ENCODE results near the gene ZNF490.

The ZNF490 gene

GRCh38 chr19:12597594-12597993 is 13.0 kb downstream of the ZNF490 start:
- no peak overlapping the region for H3K27ac ChIP-seq
- no peak for TF ChIP-seq CTCF (conservative IDR thresholded peaks at IDR 0.05; ENCODE audit: low read depth)
- no peak for DNase-seq (ENCODE audit: low spot score)
- CTCF ChIA-PET: interaction anchor here (0.5 kb wide), 1 partner anchor 129 kb away, joined by 3 read pairs; no protein-coding TSS in a partner anchor
- POLR2A ChIA-PET (ENCODE audit: low non-redundant PET): no interaction called here

GRCh38 chr19:12596927-12597548 is 13.6 kb downstream of the ZNF490 start:
- ChIA-PET POLR2A (ENCODE audit: low non-redundant PET) (no interaction called here), CTCF (interaction anchor here (0.5 kb wide), 1 partner anchor 128 kb away, joined by 3 read pairs; no protein-coding TSS in a partner anchor)
- no peak for DNase-seq (ENCODE audit: low spot score)
- no peak overlapping the region for H3K27ac ChIP-seq
- TF ChIP-seq CTCF (conservative IDR thresholded peaks at IDR 0.05; ENCODE audit: low read depth): no peak

GRCh38 chr19:12596485-12596884 is 14.1 kb downstream of the ZNF490 start:
- H3K27ac ChIP-seq: no peak overlapping the region
- CTCF ChIA-PET: interaction anchor here (0.6 kb wide), 1 partner anchor 346 kb away, joined by 3 read pairs; no protein-coding TSS in a partner anchor
- no peak for DNase-seq (ENCODE audit: low spot score)
- TF ChIP-seq CTCF (conservative IDR thresholded peaks at IDR 0.05; ENCODE audit: low read depth): no peak
- POLR2A ChIA-PET (ENCODE audit: low non-redundant PET): no interaction called here

- ChIA-PET CTCF (no interaction called here), POLR2A (ENCODE audit: low non-redundant PET) (no interaction called here)
- no peak for DNase-seq (ENCODE audit: low spot score)
- H3K27ac ChIP-seq: no peak overlapping the region
- TF ChIP-seq CTCF (conservative IDR thresholded peaks at IDR 0.05; ENCODE audit: low read depth): no peak
These were observed 29.5 kb downstream of the ZNF490 start for GRCh38 chr19:12581100-12581499.

- ChIA-PET POLR2A (ENCODE audit: low non-redundant PET) (no interaction called here), CTCF (no interaction called here)
- TF ChIP-seq CTCF (conservative IDR thresholded peaks at IDR 0.05; ENCODE audit: low read depth): no peak
- peak; percentile 58 for DNase-seq (ENCODE audit: low spot score)
- no peak overlapping the region for H3K27ac ChIP-seq
These were observed 30.4 kb downstream of the ZNF490 start for GRCh38 chr19:12580180-12580694.

GRCh38 chr19:12578641-12579040 is 32.0 kb downstream of the ZNF490 start:
- no peak overlapping the region for H3K27ac ChIP-seq
- POLR2A ChIA-PET (ENCODE audit: low non-redundant PET): no interaction called here
- no peak for TF ChIP-seq CTCF (conservative IDR thresholded peaks at IDR 0.05; ENCODE audit: low read depth)
- DNase-seq (ENCODE audit: low spot score): no peak
- CTCF ChIA-PET: no interaction called here

Measured in RWPE1 (cell line).